SK-N-SH (cell line): Measurements from ENCODE around the gene AMDHD1. TPM values are rescaled to one million over a fixed set of nuclear protein-coding genes. Genes with fewer than 3 reads are reported as not detected.

Source experiments
- CTCF ChIA-PET: fragments of 300-600, 350-600 bp; formaldehyde crosslinking; extraction: SDS; loops from one replicate; lab custom pipeline; 2021; lab: Yijun Ruan, JAX
- POLR2A ChIA-PET: fragments of 350-600 bp; sonication (Branson Sonifier 250); formaldehyde crosslinking; extraction: SDS; loops from one replicate; lab custom pipeline; 2020; ENCODE audit warnings: antibody characterized with exemption, inconsistent platforms; lab: Yijun Ruan, JAX
- DNase-seq: peaks from one replicate; pipeline ENCODE4 v3.0.0; 2012
- H2AFZ ChIP-seq: fragments of 200-600 bp; sonication (generic); 2 replicates; pipeline ENCODE4 v1.8.1; 2016; ENCODE audit warnings: antibody characterized with exemption, mild to moderate bottlenecking, low read depth
- H3F3A ChIP-seq: fragments of 200-600 bp; sonication (generic); replicated peaks from 2 replicates; pipeline ENCODE3; 2016; ENCODE audit warnings: antibody characterized with exemption, mild to moderate bottlenecking; ENCODE audit not compliant: insufficient read depth
- H3K27ac ChIP-seq, 2 experiments: fragments of 200-500 bp in 1 of 2; fragments of 200-600 bp in 1 of 2; sonication (Bioruptor generic) in 1 of 2; sonication (generic), shearing (Covaris generic) in 1 of 2; 2 replicates each; pipeline versions ENCODE4 v1.5.1 to v1.6.1; 2014 to 2016; ENCODE audit warnings: low read depth in 2 of 2, inconsistent platforms in 1 of 2, low read length in 1 of 2, mild to moderate bottlenecking in 1 of 2, mixed read lengths in 1 of 2
- H3K27me3 ChIP-seq: fragments of 200-600 bp; sonication (generic), shearing (Covaris generic); 2 replicates; pipeline ENCODE4 v1.6.1; 2016; ENCODE audit warnings: mixed run types; ENCODE audit not compliant: insufficient read depth
- H3K36me3 ChIP-seq, 2 experiments: fragments of 200-500 bp in 1 of 2; fragments of 200-600 bp in 1 of 2; sonication (Bioruptor generic) in 1 of 2; sonication (generic) in 1 of 2; replicated peaks in 1 of 2; 2 replicates each; pipeline versions ENCODE3 to v1.5.1; 2014 to 2016; ENCODE audit warnings: low read length in 1 of 2, mild to moderate bottlenecking in 1 of 2; ENCODE audit not compliant: insufficient read depth in 2 of 2, control insufficient read depth in 1 of 2
- H3K4me1 ChIP-seq, 2 experiments: fragments of 200-500 bp in 1 of 2; fragments of 200-600 bp in 1 of 2; sonication (Bioruptor generic) in 1 of 2; sonication (generic), shearing (Covaris generic) in 1 of 2; 2 replicates each; pipeline versions ENCODE4 v1.5.1 to v1.6.1; 2014 to 2016; ENCODE audit warnings: low read depth in 1 of 2, low read length in 1 of 2, mixed run types in 1 of 2; ENCODE audit not compliant: insufficient read depth in 2 of 2, control insufficient read depth in 1 of 2
- H3K4me2 ChIP-seq: fragments of 200-600 bp; sonication (generic), shearing (Covaris generic); 2 replicates; pipeline ENCODE4 v1.6.1; 2017; ENCODE audit warnings: mixed run types
- H3K4me3 ChIP-seq, 2 experiments: fragments of 200-500 bp in 1 of 2; fragments of 200-600 bp in 1 of 2; sonication (Bioruptor generic) in 1 of 2; sonication (generic), shearing (Covaris generic) in 1 of 2; 2 replicates each; pipeline versions ENCODE4 v1.5.1 to v1.8.1; 2014 to 2016; ENCODE audit warnings: low read depth in 2 of 2, inconsistent platforms in 1 of 2, low read length in 1 of 2, mild to moderate bottlenecking in 1 of 2, mixed read lengths in 1 of 2, moderate library complexity in 1 of 2
- H3K79me2 ChIP-seq: fragments of 200-600 bp; sonication (generic); 2 replicates; pipeline ENCODE4 v1.8.1; 2017; ENCODE audit warnings: mild to moderate bottlenecking; ENCODE audit not compliant: insufficient read depth
- H3K9ac ChIP-seq: fragments of 200-600 bp; sonication (generic); 2 replicates; pipeline ENCODE4 v1.6.1; 2017; ENCODE audit warnings: mixed run types
- H3K9me2 ChIP-seq: fragments of 200-600 bp; sonication (generic); 2 replicates; pipeline ENCODE4 v1.6.1; 2017; ENCODE audit warnings: mixed run types
- H3K9me3 ChIP-seq: fragments of 200-600 bp; sonication (generic); 2 replicates; pipeline ENCODE4 v1.6.1; 2017; ENCODE audit warnings: mixed run types, mild to moderate bottlenecking, moderate library complexity
- H4K20me1 ChIP-seq: fragments of 200-600 bp; sonication (generic); 2 replicates; pipeline ENCODE4 v1.6.1; 2017; ENCODE audit warnings: mild to moderate bottlenecking, mixed run types; ENCODE audit not compliant: insufficient read depth
- FOXJ3 ChIP-seq: sonication (generic); formaldehyde crosslinking; IDR thresholded peaks from 2 replicates; pipeline ENCODE4 v1.5.1; 2020; ENCODE audit warnings: mild to moderate bottlenecking, missing genetic modification reagents
- JUND ChIP-seq: IDR thresholded peaks from 2 replicates; pipeline ENCODE4 v1.4.0; 2012
- MEF2A ChIP-seq: IDR thresholded peaks from 2 replicates; pipeline ENCODE4 v1.4.0; 2012; ENCODE audit warnings: low read depth, borderline replicate concordance
- RAD21 ChIP-seq: IDR thresholded peaks from 2 replicates; pipeline ENCODE4 v1.6.1; 2012; ENCODE audit warnings: mild to moderate bottlenecking, low read length
- SMC3 ChIP-seq: IDR thresholded peaks from 2 replicates; pipeline ENCODE4 v1.6.1; 2012; ENCODE audit warnings: low read depth, low read length, improper control_type of control experiment
- WGBS: methylation state at CpG from one replicate; pipeline ENCODE4 v1.1.6; 2017; ENCODE audit warnings: low lambda C conversion rate; 5-methylcytosine and 5-hydroxymethylcytosine counted together
- polyA plus RNA-seq, 3 experiments: library from polyadenylated mRNA; depleted of rRNA; stranded (reverse); fragments of >200 nt; gene quantifications; 2 replicates each; pipeline ENCODE4 v1.2.3, GENCODE V29; 2012
- TF ChIP-seq, protein P1 (sequence below): fragments of 200-600 bp; sonication (generic); IDR thresholded peaks from 2 replicates; pipeline ENCODE4 v1.6.1; 2017; ENCODE audit warnings: antibody characterized with exemption, mild to moderate bottlenecking, moderate library complexity
- TF ChIP-seq, protein P2 (sequence below): IDR thresholded peaks from 2 replicates; pipeline ENCODE4 v1.4.0; 2012; ENCODE audit warnings: low read depth, borderline replicate concordance
- TF ChIP-seq, protein P3 (sequence below): IDR thresholded peaks from 2 replicates; pipeline ENCODE4 v1.4.0; 2012; ENCODE audit warnings: low read depth, borderline replicate concordance
- TF ChIP-seq, protein P4 (sequence below): IDR thresholded peaks from 2 replicates; pipeline ENCODE4; 2012

The AMDHD1 gene
- polyA plus RNA-seq, 1 of the 3 experiments (the other 2 are of a cell fraction) = 0.07 TPM

DNA sequence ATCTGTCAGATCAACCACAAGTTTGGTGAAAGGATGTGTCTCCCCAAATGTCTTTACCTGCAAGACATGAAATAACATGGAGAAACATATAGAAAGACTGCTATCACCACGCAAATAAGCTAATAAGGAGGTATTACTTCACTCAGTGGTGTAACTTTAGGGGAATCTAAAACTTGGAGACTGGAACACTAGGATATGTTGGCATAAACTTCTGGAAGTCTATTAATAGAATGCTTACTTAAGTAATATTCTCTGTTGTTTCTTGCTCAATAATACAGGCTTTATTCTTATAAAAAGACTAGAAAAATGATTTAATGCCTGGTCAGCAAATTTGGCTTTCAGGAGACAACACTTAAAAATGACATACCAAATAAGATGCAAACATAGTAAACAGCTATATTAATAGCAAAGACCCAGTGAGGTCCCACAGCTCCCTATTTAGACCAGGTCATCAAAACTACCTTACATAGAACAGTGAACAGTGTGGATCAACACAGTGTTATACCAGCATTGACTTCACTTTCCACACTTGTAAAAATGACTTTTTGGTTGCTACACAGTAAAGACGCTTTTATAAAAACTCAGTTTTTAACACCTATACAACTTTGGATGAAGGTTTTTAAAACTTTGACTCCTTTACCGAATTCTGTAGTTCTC is 71.9 kb downstream of the AMDHD1 start:
- TF ChIP-seq, protein P1, sequence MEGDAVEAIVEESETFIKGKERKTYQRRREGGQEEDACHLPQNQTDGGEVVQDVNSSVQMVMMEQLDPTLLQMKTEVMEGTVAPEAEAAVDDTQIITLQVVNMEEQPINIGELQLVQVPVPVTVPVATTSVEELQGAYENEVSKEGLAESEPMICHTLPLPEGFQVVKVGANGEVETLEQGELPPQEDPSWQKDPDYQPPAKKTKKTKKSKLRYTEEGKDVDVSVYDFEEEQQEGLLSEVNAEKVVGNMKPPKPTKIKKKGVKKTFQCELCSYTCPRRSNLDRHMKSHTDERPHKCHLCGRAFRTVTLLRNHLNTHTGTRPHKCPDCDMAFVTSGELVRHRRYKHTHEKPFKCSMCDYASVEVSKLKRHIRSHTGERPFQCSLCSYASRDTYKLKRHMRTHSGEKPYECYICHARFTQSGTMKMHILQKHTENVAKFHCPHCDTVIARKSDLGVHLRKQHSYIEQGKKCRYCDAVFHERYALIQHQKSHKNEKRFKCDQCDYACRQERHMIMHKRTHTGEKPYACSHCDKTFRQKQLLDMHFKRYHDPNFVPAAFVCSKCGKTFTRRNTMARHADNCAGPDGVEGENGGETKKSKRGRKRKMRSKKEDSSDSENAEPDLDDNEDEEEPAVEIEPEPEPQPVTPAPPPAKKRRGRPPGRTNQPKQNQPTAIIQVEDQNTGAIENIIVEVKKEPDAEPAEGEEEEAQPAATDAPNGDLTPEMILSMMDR = no peak
- Histone ChIP-seq H3K27me3 (no peaks in the 10 kb centered on the region), H3K9me2 (no peaks in the 10 kb centered on the region), H3K4me1 (no peaks in the 10 kb centered on the region), H3K4me3 (no peak overlapping the region), H3F3A (no peaks in the 10 kb centered on the region), H3K9me3 (no peaks in the 10 kb centered on the region), H4K20me1 (no peaks in the 10 kb centered on the region), H2AFZ (no peak overlapping the region), H3K36me3 (peaks cover 38 to 71% of the 10 kb centered on the region in 2 experiments), H3K79me2 (no peaks in the 10 kb centered on the region), H3K27ac (no peak overlapping the region), H3K9ac (no peak overlapping the region), H3K4me2 (no peak overlapping the region)
- ChIA-PET POLR2A (no interaction called here), CTCF (interaction anchor here (1.4 to 6.3 kb wide), 3 partner anchors 16 to 501 kb away, joined by 9 to 39 read pairs (median 9); no protein-coding TSS in a partner anchor)
- 93% methylated on average over 3 of the region's 3 CpGs for WGBS
- no peak for DNase-seq

DNA sequence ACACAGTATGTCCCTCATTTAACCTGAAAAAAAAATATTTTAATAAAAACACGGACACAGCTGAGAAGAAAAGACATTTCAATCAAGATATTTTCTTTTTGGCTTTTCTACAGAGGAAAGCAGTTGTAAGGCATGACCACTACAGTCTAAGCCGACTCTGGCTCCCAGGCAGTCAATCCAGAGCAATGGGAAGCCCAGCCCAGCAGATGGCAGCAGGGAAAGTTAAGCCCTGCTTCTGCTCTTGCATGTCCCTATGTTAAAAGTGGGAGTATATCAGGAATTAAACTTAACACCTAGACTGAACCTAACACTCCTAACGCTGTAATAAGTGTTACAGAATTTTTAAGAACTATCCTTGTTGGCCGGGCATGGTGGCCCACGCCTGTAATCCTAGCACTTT is 72.5 kb downstream of the AMDHD1 start:
- CTCF ChIA-PET = interaction anchor here (1.2 to 6.3 kb wide), 4 partner anchors 10 to 501 kb away, joined by 3 to 39 read pairs (median 9); no protein-coding TSS in a partner anchor
- 92% methylated on average over 5 of the region's 5 CpGs for WGBS
- Histone ChIP-seq H3K27me3 (no peaks in the 10 kb centered on the region), H3K9me2 (no peaks in the 10 kb centered on the region), H3K36me3 (peaks cover 43 to 71% of the 10 kb centered on the region in 2 experiments), H3K4me1 (no peaks in the 10 kb centered on the region), H3K9ac (no peak overlapping the region), H3K27ac (no peak overlapping the region), H3K4me3 (no peak overlapping the region), H3K79me2 (no peaks in the 10 kb centered on the region), H2AFZ (no peak overlapping the region), H3K9me3 (no peaks in the 10 kb centered on the region), H4K20me1 (no peaks in the 10 kb centered on the region), H3K4me2 (no peak overlapping the region), H3F3A (no peaks in the 10 kb centered on the region)
- no peak for DNase-seq
- POLR2A ChIA-PET = no interaction called here
- TF ChIP-seq, protein P1 = peak; percentile 52
- TF ChIP-seq SMC3 = peak; percentile 39; the same call in 1 of the 2 replicates
- TF ChIP-seq RAD21 = peak; percentile 34
- TF ChIP-seq, protein P2, sequence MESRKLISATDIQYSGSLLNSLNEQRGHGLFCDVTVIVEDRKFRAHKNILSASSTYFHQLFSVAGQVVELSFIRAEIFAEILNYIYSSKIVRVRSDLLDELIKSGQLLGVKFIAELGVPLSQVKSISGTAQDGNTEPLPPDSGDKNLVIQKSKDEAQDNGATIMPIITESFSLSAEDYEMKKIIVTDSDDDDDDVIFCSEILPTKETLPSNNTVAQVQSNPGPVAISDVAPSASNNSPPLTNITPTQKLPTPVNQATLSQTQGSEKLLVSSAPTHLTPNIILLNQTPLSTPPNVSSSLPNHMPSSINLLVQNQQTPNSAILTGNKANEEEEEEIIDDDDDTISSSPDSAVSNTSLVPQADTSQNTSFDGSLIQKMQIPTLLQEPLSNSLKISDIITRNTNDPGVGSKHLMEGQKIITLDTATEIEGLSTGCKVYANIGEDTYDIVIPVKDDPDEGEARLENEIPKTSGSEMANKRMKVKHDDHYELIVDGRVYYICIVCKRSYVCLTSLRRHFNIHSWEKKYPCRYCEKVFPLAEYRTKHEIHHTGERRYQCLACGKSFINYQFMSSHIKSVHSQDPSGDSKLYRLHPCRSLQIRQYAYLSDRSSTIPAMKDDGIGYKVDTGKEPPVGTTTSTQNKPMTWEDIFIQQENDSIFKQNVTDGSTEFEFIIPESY = no peak
- no peak for TF ChIP-seq FOXJ3 (CRISPR knock-in tag)
- no peak for TF ChIP-seq JUND
- no peak for TF ChIP-seq MEF2A
- TF ChIP-seq, protein P3, sequence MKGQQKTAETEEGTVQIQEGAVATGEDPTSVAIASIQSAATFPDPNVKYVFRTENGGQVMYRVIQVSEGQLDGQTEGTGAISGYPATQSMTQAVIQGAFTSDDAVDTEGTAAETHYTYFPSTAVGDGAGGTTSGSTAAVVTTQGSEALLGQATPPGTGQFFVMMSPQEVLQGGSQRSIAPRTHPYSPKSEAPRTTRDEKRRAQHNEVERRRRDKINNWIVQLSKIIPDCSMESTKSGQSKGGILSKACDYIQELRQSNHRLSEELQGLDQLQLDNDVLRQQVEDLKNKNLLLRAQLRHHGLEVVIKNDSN = no peak
- TF ChIP-seq, protein P4, sequence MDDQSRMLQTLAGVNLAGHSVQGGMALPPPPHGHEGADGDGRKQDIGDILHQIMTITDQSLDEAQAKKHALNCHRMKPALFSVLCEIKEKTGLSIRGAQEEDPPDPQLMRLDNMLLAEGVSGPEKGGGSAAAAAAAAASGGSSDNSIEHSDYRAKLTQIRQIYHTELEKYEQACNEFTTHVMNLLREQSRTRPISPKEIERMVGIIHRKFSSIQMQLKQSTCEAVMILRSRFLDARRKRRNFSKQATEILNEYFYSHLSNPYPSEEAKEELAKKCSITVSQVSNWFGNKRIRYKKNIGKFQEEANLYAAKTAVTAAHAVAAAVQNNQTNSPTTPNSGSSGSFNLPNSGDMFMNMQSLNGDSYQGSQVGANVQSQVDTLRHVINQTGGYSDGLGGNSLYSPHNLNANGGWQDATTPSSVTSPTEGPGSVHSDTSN = no peak
